H1 (cell line): ENCODE measurements around the gene SLAMF6.

Experiments
- ASH2L ChIP-seq: fragments of 200-600, 300-600 bp; sonication (generic); IDR thresholded peaks from one replicate; pipeline ENCODE4 v1.7.1; 2017; ENCODE audit warnings: low read length
- ATF2 ChIP-seq: IDR thresholded peaks from 2 replicates; pipeline ENCODE4 v1.6.1; 2012; ENCODE audit warnings: low read length, inconsistent platforms
- CEBPB ChIP-seq: IDR thresholded peaks from 2 replicates; pipeline ENCODE4 v1.6.1; 2012; ENCODE audit warnings: low read depth, low read length
- CHD2 ChIP-seq: IDR thresholded peaks from 2 replicates; pipeline ENCODE4 v1.6.1; 2012; ENCODE audit warnings: low read length, improper control_type of control experiment
- CREB1 ChIP-seq: IDR thresholded peaks from 2 replicates; pipeline ENCODE4 v1.6.1; 2012; ENCODE audit warnings: inconsistent platforms
- CTCF ChIP-seq, 3 experiments: IDR thresholded peaks; 1 replicate in 2 of 3; 2 replicates in 1 of 3; pipeline versions ENCODE4 v1.5.1 to v1.6.1; 2011; ENCODE audit warnings: low read length in 3 of 3, mild to moderate bottlenecking in 3 of 3, inconsistent platforms in 2 of 3, low read depth in 1 of 3, moderate library complexity in 1 of 3; ENCODE audit not compliant: insufficient read depth in 1 of 3; ENCODE audit errors: control extremely low read depth in 1 of 3
- HDAC6 ChIP-seq: IDR thresholded peaks from one replicate; pipeline ENCODE4 v1.7.1; 2012; ENCODE audit warnings: low read depth, mild to moderate bottlenecking, inconsistent platforms, low read length, moderate library complexity
- JUN ChIP-seq: IDR thresholded peaks from 2 replicates; pipeline ENCODE4 v1.6.1; 2011; ENCODE audit warnings: low read depth, mild to moderate bottlenecking, improper control_type of control experiment, low read length
- POLR2A ChIP-seq, 2 experiments: IDR thresholded peaks; 1 replicate in 1 of 2; 2 replicates in 1 of 2; pipeline ENCODE4 v1.6.1; 2011; ENCODE audit warnings: low read depth in 2 of 2, low read length in 2 of 2, mild to moderate bottlenecking in 2 of 2; ENCODE audit errors: control extremely low read depth in 1 of 2
- POLR2AphosphoS5 ChIP-seq: IDR thresholded peaks from 2 replicates; pipeline ENCODE4 v1.6.1; 2011; ENCODE audit warnings: low read depth, low read length
- RAD21 ChIP-seq, 2 experiments: IDR thresholded peaks in 1 of 2; conservative IDR thresholded peaks in 1 of 2; 2 replicates each; pipeline ENCODE4 v1.6.1; 2011; ENCODE audit warnings: low read depth in 2 of 2, low read length in 2 of 2, improper control_type of control experiment in 1 of 2, inconsistent platforms in 1 of 2, mild to moderate bottlenecking in 1 of 2, moderate library complexity in 1 of 2
- TBP ChIP-seq: IDR thresholded peaks from 2 replicates; pipeline ENCODE4 v1.6.1; 2011; ENCODE audit warnings: low read depth, low read length, improper control_type of control experiment
- TCF12 ChIP-seq: IDR thresholded peaks from 2 replicates; pipeline ENCODE4 v1.6.1; 2011; ENCODE audit warnings: low read depth, mild to moderate bottlenecking, low read length
- YY1 ChIP-seq: IDR thresholded peaks from 2 replicates; pipeline ENCODE4 v1.6.1; 2011; ENCODE audit warnings: low read depth, mild to moderate bottlenecking, low read length

- no peak for TF ChIP-seq CTCF (IDR thresholded peaks at IDR 0.05; ENCODE audit: control extremely low read depth in 1 of 3, insufficient read depth in 1 of 3, low read depth in 1 of 3, low read length in 3 of 3)
- TF ChIP-seq POLR2A (IDR thresholded peaks at IDR 0.05; ENCODE audit: control extremely low read depth in 1 of 2, low read depth in 2 of 2, low read length in 2 of 2) = no peak
- no peak for TF ChIP-seq ATF2
- TF ChIP-seq ASH2L = no peak
- no peak for TF ChIP-seq POLR2AphosphoS5
- no peak for TF ChIP-seq HDAC6
- TF ChIP-seq CREB1 = no peak
- TF ChIP-seq JUN = no peak
- TF ChIP-seq TBP = no peak
- TF ChIP-seq CEBPB = no peak
- TF ChIP-seq TCF12 = no peak
- no peak for TF ChIP-seq CHD2
- no peak for TF ChIP-seq RAD21 (IDR thresholded peaks at IDR 0.05 in 1 of 2, conservative IDR thresholded peaks at IDR 0.05 in 1 of 2; ENCODE audit: low read depth in 2 of 2, low read length in 2 of 2)
- no peak for TF ChIP-seq YY1
Observed at GRCh38 chr1:160549665-160550006, 26.6 kb upstream of the SLAMF6 start.
